HG03039 (cell line): ENCODE data around the gene ITPR2.
"Not testable (repeated sequence)": the region's sequence is repeated elsewhere in the genome, so short reads cannot be mapped to it uniquely, and the experiment has no call there.

Source experiments
- ATAC-seq: cut with Tn5 transposase; IDR thresholded peaks from one replicate; pipeline ENCODE4 v1.9.1; 2021; ENCODE audit warnings: mild to moderate bottlenecking, moderate library complexity; ENCODE audit not compliant: unreplicated experiment

The ITPR2 gene

DNA sequence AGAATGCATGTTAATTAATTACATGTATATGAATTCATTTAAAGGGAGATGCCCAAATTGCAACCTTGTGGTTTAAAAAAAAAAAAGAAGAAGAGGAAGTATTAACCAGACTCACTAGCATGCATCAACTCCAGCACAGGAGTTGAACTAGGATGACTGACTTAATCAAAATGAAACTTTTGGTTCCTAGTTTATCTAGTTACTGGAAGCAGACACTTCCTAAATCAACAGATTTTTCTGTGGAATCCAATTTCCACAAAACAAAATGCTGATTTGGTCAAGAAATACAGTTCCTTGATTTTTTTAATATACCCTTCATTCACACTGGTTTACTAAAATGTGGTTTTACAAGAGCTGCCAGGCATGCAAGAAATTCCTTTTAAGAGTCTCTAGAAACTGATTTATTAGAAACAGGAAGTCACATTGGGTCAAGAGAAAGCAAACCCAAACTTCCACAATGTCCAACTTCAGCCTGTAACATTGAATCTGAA is 41.6 kb downstream of the ITPR2 start:
- ATAC-seq, result no peak

DNA sequence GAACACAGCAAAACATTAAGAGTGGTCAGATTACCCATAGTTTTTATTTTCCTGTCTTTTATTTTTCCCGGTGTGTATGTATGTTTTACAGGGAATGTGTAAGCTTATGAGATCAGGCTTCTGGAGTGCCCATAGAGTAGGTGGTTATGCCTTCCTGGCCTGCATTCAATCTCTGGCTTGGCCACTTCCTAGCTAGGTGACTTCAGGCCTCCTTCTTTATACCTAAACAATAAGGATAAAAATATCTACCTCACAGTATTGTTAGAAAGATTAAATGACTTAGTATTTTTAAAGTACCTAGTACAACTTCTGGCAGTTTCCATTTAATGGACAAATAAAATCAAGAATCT is 42.4 kb downstream of the ITPR2 start:
- ATAC-seq, result no peak

DNA sequence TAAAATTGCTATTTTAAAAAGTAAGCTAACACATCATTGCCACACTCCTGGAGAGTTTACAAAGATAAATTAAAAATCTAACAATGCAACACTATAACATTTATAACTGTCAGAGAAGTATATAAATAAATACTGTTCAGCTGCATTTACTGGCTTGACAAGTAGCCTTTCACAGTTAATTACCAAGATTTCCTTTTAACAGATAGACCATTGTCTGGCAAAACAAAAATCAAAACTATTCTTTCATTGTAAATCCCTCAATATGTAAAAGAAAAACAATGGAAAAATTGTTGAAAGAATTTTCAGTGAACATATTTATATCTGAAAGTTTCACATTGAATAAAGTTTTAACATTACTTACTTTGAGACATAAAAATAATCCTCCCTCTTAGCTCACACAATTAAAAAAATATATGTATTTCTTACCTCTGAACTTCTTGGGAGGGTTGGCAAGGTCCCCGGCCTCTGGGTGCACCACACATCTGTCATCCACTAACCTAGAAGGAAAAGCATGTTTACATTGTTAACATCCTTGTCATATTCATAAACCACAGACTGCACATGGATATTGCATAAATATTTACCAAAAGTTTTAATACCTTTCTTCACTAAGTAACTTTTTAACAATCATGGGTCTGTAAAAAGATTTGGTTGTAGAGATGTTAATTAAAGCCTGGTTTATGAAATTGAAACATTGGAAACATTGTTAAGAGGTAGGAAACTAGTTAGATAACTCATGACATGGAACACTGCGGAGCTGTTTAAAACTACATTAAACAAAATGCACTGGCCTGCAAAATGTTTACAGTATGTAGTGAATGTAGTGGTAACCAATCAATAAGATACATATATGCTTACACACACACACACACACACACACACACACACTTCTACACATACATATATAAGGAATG is 43.0 kb downstream of the ITPR2 start:
- ATAC-seq, result no peak

DNA sequence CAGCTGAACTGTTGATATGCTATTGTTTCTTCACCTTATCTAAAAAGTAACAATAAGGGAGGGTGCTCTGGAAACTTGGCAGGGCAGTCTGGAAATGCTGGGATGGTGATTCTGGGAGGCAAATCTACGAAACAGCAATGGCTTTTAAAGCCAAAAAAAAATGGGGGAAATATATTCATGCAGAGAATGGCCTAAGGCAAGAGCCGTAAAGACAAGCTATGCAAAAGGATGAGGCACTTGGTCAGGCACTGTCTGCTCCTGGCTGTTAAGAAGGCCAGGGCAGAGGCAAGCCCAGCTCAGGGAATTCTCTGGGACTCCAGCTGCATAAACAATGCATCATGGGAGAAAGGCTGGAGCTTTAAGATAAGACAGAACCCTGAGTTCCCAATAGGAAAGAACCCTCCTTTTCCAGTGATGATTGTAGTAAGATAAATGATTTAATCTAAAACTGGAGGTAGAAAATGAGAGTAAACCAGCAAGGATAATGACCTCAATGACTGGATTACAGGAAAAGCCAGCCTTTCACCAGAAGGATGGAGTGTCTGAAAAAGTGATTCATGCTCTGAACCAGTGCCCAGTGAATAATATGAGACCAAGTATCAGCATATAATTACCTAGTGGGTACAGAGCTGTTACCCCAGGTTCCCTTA is 46.0 kb downstream of the ITPR2 start:
- no peak for ATAC-seq

DNA sequence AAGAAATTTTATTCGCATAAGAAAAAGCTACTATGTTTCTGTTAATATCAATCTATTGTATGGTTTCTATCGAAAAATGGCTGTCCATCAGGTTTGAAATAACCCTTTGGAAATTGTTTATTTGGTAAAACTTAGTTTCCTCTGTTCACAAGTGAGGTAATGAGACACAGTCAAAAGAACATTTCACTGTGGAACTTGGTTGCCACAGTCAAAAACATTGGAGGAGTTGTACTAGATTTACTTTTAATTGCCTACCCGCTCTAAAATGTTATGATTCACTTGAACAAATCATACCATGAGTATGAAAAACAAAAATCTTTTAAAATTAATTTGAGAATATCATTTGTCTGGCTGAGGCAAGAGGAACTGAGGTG is 46.5 kb downstream of the ITPR2 start:
- ATAC-seq, result no peak

DNA sequence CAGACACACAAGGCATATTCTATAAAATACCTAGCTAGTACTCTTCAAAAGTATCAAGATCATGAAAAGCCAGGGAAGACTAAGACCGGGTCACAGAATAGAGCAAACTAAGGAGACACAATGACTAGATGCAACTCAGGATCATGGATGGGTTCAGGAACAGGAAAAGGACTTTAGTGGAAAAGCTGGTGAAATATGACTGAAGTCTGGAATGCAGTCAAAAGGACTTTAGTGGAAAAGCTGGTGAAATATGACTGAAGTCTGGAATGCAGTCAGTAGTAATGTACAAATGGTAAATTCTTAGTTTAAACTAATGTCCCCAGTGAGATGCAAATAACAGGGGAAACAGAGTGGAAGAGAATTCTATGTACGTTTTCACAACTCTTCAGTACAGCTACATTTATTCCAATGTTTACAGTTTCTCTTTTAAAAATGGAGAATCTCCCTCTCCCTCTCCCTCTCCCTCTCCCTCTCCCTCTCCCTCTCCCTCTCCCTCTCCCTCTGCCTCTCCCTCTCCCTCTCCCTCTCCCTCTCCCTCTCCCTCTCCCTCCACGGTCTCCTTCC is 49.1 kb downstream of the ITPR2 start:
- ATAC-seq, result not testable (repeated sequence)

DNA sequence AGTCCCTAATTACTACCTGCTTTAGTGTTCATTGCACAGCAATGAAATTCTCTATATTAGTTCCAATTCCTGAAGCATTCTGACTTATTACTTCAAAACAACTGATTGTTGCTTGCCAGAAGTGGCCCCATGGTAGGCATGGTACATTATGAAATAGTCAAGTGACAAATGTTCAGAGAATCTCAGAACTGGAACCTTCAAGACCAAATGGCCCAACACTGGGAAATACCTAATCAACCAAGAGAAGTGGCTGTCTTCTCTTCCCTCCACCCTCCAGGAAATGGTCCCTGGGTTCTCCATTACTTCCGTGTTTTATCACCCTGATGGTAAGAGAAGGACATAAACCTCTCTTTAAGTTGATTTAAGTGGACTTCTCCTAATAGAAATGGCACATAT is 49.9 kb downstream of the ITPR2 start:
- no peak for ATAC-seq

DNA sequence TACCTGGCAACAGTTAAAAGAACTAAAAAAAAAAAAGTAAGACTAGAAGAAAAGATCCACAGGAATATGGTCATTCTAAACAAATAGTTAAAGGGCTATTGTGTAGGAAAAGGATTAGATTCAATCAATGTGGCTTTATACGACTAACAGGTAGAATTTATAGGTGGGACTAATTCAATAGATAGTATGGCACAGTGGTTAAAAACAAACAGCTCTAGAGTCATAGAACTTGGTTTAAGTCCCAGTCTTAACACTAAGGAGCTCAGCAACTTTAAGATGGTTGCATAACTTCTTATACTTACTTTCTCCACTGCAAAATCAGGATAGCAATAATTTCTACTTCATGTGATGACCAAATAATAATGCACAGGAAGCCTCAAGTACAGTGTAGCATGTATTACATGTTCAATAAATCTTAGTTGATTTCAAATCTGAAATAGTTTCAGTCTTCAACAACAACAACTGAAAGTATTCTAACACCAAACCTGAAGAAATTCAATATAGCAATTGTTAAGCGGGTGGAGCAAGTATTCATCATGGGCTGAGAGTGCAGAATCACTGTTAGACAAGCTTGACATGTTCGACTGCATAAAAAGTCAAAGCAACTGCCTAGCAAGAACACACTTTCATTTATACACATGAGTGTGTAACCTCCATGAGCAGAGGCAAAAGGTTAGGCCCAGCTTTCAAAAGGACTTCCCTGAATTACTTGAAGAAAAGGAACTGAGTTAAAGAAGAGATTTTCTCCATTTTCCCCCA is 50.4 kb downstream of the ITPR2 start:
- no peak for ATAC-seq

DNA sequence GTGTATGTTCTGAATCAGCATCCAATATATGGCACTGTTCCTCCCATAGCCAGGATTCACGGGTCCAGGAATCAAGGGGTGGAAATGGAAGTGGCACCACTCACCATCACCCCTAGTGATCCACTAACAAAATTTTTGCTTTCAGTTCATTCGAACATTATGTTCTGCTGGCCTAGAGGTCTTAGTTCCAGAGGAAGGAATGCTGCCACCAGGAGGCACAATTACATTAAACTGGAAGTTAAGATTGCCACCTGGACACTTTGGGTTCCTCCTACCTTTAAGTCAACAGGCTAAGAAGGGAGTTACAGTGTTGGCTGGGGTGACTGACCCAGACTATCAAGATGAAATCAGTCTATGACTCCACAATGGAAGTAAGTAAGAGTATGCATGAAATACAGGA is 52.3 kb downstream of the ITPR2 start:
- ATAC-seq, result not testable (repeated sequence)

DNA sequence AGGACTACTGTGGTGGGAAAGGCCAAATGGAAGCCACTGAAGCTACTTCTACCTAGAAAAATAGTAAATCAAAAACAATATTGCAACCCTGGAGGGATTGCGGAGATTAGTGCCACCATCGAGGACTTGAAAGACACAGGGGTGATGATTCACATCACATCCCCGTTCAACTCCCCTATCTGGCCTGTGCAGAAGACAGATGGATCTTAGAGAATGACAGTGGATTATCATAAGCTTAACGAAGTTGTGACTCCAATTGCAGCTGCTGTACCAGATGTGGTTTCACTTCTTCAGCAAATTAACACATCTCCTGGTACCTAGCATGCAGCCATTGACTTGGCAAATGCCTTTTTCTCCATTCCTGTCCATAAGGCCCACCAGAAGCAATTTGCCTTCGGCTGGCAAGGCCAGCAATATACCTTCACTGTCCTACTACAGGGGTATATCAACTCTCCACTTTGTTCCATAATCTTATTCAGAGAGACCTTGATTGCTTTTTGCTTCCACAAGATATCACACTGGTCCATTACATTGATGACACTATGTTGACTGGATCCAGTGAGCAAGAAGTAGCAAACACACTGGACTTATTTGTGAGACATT is 54.7 kb downstream of the ITPR2 start:
- ATAC-seq, result not testable (repeated sequence)

DNA sequence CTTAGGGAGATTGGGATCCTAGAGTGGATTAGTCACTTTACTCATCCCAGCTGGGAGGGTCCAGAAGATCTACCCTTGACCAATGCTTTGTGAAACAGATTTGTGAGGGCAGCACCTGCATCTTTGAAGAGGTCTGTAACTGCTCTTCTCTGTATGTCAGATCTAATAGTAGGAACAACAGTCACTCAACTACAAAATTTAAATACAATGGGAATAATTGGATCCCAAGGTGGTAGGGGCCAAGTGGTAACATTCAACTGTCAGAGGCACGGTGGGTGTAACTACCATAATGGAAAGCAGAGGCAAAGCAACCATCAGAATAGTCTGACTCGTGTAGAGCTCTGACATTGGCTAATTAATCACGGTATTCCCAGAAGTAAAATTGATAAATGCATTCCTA is 55.8 kb downstream of the ITPR2 start:
- no peak for ATAC-seq

DNA sequence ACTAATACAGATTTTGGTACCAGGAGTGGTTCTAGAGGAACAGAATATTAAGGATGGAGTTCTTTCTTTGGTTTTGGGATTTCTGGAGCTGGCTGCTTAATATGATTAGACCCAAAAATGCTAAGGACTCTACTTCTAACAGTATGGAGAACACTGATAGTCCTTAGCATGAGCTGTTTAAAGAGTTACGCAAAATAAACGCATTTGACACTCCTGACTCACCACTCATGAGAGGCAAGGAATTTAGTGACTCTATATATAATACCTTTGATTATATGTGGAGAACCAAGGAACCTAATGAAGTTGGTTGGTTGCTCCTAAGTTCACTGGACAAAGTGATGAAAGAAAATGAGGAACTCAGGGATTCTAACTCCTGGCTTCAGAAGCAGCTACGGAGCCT is 57.0 kb downstream of the ITPR2 start:
- not testable (repeated sequence) for ATAC-seq

DNA sequence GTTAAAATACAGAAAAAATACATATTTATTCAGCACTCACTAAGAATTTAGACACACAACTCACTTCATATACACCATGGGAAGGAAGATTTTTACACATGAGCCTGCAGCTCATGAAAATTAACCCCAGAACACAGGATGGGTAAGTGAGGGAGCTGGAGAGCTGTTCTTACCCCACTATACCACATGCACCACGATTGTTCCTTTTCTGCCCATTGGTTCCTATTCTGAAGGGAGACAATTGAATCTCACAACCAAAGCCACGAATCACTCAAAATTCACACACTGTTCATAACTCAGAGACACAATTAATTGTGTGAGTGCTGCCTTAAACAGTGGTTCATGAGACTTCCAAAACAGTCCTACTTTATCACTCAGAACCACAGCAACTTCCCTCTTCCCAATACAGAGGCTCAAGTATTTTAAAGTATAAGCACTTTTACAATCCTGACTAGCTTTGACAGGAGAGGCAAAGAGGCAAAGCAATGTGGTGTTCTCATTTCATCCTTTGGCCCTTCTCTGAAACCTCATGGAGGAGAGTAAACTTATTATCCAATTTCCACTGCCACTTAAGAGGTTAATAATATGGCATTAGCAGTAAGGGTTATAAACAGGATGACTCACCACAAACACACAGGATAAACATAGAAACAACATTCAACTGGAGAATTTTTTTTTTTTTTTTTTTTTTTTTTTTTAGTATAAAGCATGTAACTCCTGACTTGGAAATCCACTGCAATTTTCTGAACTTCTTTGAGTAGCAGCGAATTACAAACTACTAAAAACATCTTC is 59.5 kb downstream of the ITPR2 start:
- no peak for ATAC-seq

DNA sequence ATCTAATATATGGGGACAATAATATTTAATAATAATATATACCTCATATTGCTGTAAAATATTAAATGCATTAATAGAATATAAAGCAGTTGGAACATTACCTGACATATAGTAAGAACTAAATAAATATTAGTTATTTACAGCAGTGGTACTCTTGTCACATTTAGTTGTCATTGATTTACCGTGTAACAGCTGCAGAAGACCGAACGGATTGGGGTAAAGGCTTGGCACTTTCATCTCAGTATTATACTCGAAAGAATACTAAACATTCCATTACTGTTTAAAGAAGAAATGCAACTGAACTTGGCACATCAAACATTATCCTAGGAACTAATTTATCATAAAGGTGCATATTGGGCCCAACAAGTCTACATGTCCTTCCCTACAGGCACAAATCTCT is 61.1 kb downstream of the ITPR2 start:
- ATAC-seq, result no peak

DNA sequence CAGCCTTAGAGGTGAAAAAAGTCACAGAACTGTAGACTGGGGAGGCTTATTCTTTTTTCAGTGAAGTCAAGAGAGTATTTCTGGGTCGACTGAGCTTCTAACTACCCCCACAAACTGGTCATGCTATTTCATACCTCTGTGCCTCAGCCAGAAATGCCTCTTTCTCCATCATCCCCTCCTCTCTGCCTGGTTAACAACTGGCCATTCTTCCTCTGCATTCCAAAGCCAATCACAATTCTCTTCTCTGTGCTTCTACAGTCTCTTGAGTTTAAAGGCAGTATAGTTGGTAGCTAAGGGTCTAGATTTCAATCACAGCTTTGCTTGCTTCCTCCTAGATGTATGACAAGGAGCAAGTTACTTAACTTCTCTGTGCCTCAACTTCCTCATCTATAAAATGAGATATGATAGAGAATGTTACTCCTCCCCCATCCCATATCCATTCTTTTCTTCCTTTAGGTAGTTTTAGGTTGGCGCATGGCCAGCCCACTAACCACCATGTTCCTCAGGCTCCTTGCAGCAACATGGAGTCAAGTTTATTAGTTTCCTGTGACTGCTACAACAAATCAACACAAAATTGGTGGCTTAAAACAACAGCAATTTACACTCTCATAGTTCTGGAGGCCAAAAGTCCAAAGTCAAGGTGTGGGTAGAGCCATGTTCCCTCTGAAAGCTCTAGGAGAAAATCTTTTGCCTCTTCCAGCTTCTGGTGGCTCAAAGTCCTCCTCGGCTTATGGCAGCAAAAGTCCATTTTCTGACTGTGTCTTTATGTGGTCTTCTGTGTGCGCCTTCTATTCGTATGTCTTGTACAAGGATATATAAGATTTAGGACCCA is 62.5 kb downstream of the ITPR2 start:
- ATAC-seq, result no peak

DNA sequence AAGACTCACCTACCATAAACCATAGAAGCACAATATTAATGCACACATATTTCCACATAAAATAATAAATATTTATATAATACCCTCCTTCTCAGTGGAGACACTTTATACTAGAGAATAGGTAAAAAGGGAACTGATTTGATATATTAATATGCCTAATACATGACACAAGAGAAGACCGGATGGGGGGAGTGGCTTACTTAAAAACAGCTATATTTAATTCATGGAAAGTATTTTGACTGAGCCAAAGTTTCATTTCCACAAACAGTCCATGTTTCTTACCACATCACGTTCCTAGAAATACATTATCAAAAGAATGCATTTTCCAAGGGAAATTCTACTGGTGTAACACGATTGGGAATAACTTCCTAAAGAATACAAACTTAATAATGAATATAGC is 63.4 kb downstream of the ITPR2 start:
- no peak for ATAC-seq

DNA sequence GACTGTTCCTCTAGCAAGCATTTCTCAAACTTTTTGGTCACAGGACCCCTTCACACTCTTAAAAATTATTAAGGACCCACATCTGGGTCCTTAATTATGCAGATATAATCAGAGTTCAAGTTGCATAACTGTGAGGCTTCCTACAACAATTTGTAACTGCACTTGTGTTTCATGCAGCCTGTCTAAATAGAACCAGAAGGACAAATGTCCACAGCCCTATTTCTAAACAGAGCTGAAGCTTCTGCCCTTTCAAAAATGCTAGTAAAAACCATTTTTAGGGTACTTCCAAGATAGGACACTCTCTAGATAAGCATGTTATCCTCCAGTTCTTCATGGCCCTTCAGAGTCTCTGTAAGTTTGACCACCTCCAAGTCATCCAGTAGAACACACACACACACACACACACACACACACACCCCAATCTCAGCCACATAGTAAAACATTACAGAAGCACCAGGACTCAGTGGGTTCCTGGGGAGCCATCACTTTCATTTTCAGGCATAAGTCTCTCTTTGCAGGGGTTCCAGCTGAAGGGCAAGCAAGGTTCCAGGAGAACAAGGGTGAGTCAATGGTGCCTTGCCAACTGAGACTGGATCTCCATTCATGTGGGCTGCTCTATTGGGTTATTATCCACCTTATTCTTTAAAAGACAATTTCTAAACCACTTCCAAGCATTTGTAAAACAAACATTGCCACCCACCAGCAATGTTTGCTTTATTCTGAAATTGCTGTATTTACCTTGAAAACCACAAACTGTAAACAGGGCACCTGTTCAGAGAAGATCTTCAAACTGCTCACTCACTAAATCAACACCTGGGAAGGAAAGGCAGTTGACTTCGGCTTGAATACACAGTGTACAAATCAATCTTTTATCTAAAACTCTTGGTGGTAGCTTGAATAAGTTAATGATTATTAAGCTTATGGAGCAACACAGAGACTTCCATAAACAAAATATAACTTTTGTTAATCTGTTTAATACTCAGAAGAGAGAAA is 64.1 kb downstream of the ITPR2 start:
- no peak for ATAC-seq

DNA sequence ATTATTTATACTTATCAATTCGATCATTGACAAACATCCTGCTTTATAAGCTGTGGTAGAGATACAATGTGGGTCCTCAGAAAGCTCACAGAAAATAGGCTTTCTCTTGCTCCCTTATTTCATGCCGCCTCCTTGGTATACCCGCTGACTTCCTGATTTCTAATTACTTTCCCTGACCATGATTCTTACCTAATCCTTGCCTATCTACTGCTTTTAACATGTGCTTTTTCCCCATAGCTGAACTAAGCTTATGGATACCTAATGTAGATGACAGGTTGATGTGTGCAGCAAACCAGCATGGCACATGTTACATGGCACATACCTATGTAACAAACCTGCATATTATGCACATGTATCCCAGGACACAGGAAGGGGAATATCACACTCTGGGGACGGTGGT is 65.1 kb downstream of the ITPR2 start:
- ATAC-seq, result no peak
